ENCODE measurements around the gene CALML5.

CALML5 gene

GRCh38 chr10:5449227-5449626, 50.1 kb downstream of the CALML5 start:
- H3K4me1 ChIP-seq (ENCODE audit: low read length) = peaks cover 33% of the 10 kb centered on the region
- H4K20me1 ChIP-seq (ENCODE audit: insufficient read depth, low read length) = no peaks in the 10 kb centered on the region
- H3K79me2 ChIP-seq (ENCODE audit: low read length) = peaks cover 11% of the 10 kb centered on the region
- no peaks in the 10 kb centered on the region for H3K9me3 ChIP-seq (ENCODE audit: insufficient read depth, low read length)
- H3K36me3 ChIP-seq (replicated peaks; ENCODE audit: low read depth, low read length) = peaks cover 23% of the 10 kb centered on the region
- H3K4me2 ChIP-seq (ENCODE audit: low read length) = no peak overlapping the region
- H2AFZ ChIP-seq (ENCODE audit: low read depth, low read length) = no peak overlapping the region
- H3K9ac ChIP-seq (ENCODE audit: low read length) = no peak overlapping the region
- H3K4me3 ChIP-seq (ENCODE audit: low read length) = no peak overlapping the region
- H3K27me3 ChIP-seq (ENCODE audit: low read depth, low read length) = no peaks in the 10 kb centered on the region
- TF ChIP-seq CTCF (IDR thresholded peaks at IDR 0.05; ENCODE audit: low read depth, low read length) (no peak), EZH2phosphoT487 (IDR thresholded peaks at IDR 0.05; ENCODE audit: low read depth) (no peak)
- no peak overlapping the region for H3K27ac ChIP-seq (ENCODE audit: low read length)
